GM21529 (cell line): ENCODE results near the gene TRIM13.

Experiments used
- ATAC-seq: cut with Tn5 transposase; IDR thresholded peaks from one replicate; pipeline ENCODE4 v1.9.1; 2021; ENCODE audit not compliant: unreplicated experiment

Gene TRIM13

DNA sequence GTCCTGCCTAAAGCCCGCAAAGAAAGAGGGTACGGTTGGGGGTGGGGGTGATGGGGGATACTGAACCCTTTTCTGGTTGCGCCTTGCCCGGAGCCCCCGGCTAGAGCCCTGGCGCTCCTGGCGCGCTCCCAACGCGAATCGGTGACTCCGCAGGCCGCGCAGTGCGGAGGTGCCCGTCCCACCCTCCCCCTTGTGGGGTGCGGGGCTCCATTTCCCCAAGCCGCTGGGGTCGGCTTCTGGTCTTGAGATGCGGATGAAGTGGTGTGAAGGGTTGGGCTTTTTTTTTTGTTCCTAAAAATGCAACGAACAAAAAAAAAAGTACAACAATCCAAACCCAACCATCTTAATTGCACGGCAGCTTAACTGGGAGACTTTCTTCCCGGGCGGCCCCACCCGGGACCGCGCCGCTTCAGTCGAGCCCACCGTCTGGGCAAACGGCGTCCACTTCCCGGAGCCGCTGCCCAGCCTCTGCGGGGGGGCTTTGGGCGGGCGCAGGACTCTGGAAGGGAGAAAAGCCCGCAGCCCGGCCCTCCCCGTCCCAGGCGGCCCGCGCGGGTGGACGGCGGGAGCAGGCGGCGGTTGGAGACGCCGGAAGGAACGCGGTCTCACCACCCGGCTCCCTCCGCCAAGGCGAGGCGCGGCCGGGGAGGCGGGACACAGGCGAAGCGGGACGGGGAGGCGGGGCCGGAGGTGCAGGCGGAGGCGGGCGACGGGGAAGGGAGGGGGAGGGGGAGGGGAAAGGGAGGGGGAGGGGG, 504 bp upstream of the TRIM13 start:
- peak; percentile 49 for ATAC-seq

DNA sequence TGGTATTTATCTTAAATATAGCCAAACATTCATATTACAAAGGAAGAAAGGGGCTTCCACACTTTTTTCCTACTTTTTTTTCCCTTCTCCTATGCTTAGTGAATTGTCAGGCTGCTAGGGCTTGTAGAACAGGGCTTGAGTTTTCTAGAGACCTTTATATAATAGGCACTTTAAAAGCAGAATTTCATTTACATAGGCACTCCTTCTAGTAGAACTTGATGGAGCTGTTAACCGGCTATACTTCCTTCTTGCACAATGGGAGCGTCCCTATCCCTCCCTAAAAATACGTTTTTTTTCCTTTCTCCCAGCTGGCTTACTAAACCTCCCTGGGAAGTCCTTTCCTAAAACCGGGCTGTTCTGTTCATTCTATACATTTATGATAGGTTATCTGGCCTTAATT, 1.1 kb downstream of the TRIM13 start:
- ATAC-seq = no peak

DNA sequence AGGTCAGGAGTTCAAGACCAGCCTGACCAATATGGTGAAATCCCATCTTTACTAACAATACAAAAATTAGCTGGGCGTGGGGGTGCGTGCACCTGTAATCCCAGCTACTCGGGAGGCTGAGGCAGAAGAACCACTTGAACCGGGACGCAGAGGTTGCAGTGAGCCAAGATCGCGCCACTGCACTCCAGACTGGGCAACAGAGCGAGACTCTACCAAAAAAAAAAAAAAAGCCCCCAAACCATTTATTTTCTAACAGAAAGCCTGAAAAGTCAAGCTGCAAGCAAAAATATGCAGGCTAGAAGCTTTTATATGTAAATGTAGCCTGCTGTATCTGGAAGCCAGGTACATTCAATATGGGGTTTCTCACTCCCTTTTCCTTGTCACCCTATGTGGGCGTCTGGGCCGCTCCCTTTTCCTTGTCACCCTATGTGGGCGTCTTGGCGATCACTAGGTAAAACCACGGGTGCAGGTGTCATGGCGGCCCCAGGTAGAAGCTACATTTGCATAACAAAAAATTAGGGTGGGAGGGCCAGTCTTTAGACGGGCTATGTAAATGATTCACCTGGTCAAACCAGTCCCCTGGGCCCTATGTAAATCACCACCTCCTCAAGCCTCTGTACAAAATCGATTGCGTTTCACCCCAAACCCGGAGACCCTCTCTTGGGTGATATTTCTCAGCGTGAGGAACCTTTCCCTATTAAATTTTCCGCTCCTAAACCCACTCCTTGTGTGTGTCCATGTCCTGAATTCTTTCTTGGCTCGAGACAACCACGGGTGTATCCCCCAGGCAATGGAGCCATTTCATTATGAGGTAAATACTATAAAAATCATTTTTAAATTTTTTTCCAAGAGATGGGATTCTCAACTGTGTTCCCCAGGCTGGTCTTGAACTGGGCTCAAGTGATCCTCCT, 2.1 kb downstream of the TRIM13 start:
- no peak for ATAC-seq

DNA sequence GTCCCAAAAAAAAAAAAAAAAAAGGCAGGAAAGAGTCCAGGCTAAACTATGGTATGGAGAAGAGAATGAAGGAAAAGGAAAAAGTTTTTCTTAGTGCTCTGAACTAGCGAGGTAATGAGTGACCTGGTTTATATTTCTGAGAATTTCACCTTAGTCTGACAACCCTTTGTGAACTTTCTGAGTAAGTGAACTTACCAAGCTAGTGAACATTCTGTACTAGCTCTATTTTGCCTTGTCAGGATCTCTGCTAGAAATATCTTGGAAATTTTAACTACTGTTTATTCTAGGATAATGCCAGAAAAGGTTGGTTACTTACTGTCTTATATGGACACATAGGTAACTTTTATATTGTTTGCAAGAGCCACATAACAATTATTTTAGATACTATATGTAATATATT, 4.4 kb downstream of the TRIM13 start:
- no peak for ATAC-seq

DNA sequence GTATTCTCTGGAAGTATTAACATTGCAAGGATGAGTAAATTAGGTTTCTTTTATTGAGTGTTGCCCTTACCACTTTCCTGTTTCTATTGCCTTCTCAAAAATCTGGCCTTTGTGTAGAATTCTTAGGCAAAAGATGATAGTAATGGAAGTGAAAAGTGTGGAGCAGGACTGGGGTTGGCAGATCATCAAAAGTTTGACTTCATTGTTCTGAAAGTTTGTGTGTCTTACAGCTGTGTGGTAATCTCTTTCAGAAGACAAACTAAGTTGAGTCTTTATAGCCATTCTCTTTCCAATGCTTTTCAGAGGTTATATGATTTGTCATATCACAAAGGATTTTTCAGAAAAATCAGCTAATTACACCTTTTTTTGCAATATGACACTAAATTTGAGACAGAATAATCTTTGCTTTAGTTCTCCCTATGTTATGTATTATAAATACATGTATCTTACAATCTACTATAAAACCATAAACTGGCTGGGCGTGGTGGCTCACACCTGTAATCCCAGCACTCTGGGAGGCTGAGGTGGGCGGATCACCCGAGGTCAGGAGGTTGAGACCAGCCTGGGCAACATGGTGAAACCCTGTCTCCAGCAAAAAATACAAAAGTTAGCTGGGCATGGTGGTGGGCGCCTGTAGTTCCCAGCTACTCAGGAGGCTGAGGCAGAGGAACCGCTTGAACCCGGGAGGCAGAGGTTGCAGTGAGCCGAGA, 9.7 kb downstream of the TRIM13 start:
- ATAC-seq = no peak

DNA sequence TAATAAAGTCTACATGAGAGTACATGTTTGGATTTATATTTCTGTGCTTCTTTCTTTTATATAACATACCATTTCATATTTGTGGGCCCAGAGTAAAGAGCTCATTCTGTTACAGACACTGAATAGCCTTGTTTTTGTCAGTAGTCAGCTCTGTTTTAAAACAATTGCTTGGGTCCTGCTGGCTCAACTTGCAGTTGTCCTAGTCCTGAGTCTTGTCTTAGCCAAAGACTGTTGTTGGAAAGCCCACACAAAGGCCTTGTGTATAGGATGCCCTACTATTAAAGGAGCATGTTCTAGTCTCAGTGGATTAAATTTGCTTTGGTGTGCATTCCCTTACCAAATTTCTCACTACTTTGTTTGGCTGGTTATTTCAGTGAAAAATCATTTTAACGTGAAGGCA, 14.6 kb downstream of the TRIM13 start:
- ATAC-seq = no peak

DNA sequence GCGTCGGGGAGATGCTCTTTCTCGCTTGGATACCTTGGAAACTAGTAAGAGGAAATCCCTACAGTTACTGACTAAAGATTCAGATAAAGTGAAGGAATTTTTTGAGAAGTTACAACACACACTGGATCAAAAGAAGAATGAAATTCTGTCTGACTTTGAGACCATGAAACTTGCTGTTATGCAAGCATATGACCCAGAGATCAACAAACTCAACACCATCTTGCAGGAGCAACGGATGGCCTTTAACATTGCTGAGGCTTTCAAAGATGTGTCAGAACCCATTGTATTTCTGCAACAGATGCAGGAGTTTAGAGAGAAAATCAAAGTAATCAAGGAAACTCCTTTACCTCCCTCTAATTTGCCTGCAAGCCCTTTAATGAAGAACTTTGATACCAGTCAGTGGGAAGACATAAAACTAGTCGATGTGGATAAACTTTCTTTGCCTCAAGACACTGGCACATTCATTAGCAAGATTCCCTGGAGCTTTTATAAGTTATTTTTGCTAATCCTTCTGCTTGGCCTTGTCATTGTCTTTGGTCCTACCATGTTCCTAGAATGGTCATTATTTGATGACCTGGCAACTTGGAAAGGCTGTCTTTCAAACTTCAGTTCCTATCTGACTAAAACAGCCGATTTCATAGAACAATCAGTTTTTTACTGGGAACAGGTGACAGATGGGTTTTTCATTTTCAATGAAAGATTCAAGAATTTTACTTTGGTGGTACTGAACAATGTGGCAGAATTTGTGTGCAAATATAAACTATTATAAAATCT, 15.7 kb downstream of the TRIM13 start:
- no peak for ATAC-seq

DNA sequence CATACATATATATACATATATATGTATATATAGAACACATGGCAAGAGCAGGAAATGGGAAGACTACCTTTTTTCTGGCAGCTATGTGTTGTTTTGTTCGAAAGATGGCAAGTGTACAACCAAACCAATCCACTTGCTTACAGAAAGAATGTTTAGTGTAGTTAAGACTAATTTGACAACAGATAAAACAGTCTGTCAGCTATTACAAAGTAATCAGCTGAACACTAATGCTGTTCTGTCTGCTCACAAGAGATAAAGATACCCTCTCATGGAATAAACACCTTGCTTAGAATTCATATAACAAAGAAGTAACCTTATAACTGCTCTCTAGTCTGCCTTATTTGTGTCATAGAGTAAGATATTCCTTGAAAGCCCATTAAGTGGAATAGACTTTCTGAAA, 17.5 kb downstream of the TRIM13 start:
- ATAC-seq = no peak

DNA sequence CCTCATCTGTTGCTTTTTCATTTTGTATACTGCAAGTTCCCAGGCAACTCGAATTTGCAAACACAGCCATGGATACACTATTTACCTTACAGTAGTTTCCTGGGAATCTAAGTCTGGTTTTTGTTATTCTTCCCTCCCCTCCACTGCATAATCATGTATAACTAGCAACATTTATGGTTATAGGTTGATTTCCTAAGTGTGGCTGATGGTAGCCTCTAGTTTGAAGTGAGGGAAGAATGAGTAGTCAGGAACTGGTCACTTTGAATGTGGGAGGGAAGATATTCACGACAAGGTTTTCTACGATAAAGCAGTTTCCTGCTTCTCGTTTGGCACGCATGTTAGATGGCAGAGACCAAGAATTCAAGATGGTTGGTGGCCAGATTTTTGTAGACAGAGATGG, 18.4 kb downstream of the TRIM13 start, which contains the start of gene KCNRG:
Gene KCNRG (plus strand): TSS at position 187 of the 400 bp plus-strand sequence. CDS start 50 bp downstream, at position 237.
- no peak for ATAC-seq

DNA sequence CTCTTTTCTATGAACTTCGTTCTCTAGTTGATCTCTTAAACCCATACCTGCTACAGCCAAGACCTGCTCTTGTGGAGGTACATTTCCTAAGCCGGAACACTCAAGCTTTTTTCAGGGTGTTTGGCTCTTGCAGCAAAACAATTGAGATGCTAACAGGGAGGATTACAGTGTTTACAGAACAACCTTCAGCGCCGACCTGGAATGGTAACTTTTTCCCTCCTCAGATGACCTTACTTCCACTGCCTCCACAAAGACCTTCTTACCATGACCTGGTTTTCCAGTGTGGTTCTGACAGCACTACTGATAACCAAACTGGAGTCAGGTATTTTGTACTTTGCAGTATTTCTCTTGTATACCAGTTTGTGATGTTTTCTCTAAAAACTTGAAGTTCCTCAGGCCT, 18.9 kb downstream of the TRIM13 start:
- no peak for ATAC-seq

DNA sequence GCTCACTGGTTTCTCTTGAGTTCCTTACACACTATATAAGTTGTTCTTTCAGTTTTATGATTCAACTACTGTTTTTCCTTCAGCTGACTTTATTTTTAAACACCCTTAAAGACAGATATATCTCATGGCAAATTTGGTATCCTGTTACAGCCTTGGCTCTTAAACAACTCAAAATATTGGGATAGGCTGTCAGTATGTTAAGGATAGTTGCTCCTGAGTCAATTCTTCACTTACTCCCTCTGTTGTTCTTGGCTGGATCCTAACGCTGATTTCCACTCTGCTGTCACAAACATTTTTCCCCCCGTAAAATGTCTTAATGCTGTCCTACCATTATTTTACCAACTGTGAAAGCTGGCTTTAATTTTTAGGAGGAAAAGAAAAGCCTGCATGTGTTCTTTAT, 19.6 kb downstream of the TRIM13 start:
- ATAC-seq = no peak

DNA sequence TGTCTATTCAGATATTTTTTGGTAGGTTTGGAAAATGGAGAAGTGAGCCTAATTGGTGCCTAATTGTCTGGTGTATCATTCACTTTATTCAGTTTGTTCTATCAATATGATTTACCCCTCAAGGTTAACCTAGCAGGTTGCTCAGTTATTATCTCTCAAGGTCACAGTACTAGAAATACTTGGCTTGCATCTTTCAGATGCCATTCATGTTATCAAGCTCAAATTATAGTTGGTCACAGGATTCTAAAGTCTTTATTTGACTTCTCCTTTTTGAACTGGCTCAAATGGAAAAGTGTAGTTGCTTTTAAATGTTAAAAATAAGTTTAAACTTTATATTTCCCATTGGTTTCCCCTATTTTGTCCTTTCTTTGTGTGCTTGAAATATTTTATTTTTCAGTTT, 21.0 kb downstream of the TRIM13 start:
- ATAC-seq = no peak

DNA sequence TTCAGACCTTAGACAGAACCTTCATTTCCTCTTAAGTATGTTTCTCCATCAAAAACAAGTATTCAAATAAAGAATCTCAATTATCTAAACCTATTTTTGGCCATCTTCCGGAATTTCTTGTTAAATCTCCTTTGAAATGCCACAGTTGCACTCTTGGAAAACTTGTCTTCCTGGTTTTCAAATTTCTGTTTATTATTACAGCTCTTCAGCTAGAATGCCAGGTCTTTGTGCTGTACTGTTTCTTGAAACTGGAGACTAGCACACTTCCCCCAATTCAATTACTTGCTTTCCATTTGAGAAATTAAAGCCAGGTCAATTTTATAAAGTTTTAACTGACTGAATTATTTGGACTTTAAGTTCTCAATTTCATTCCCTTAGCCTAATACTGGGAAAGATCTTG, 28.6 kb downstream of the TRIM13 start:
- no peak for ATAC-seq

DNA sequence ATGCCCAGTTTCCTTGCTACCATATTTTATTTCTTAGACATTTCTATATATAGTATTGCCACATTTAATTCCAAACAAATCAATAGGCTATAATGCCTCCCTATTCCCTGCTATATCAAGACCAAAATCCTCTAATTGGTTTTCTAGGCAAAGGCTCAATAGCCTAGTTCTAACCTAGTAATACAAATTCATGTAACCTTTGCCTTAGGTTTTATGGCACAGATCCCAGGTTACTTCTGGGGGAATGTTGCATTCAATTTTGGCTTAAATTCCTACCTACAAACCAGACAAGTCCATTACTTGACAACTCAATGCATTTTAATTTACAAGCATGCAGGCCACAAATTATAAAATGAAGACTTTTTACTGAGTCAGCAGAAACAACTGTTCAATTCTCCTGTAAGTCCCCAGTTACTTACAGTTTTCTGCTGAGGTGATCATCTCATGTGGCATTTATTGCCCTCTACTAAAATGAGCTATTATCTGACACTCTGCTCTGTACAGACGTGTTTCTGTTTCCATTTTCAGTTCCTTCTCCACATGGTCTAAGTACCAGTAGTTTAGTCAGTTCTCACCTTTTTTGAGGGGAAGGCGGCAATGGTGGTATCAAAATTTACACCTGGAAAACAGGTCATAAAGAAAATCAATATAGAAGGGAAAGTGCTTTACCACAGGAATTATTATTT, 30.1 kb downstream of the TRIM13 start:
- peak; percentile 100 for ATAC-seq

DNA sequence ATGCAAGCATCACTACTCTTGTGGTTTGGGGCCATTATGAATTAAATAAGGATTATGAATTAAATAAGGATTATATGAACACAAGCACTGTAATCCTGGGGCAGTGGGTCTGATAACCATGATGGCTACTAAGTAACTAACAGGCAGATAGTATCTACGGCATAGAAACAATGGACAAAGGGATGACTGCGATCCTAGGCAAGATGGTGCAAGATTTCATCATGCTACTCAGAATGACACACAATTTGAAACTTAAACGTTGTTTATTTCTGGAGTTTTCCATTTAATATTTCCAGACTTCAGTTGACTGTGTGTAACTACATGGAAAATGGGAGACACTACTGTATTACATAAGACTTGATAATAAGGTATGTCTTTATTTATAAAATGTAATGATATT, 33.5 kb downstream of the TRIM13 start:
- ATAC-seq = no peak

DNA sequence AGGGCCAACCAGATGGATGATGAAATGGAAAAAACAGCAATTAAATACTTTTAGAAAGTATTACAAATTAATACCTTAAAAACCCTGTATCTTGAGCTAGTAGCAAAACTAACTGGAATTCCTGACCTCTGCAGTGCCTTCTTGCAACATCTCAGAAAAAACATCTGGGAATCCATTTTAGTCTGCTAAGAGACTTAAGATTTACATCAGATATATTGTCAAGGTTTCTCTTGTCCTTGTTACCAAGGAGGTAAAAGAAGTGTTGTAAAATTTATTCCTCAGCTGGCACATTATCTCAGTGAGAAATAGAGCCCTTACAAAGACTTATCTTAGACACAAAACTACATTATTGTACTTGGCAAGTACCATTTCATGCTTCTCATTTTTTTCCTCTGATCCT, 36.9 kb downstream of the TRIM13 start:
- ATAC-seq = no peak

DNA sequence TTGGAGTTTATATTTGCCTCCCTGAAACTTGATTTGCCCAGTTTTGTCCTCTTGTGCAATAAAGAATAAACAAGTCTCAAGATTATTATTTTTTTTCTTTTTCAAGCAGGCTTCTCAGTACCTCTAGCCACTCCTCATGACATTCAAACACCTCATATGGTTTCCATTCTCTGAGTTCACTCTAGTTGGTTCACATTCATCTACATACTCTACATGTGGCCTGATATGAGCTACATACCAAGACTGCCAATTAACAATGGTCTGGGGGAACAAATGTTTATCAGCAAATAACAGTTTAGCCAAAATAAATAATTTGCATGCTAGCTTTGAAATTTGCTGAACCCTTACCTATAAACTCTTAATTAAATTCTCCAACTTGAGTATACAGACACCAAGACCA, 40.9 kb downstream of the TRIM13 start:
- no peak for ATAC-seq

DNA sequence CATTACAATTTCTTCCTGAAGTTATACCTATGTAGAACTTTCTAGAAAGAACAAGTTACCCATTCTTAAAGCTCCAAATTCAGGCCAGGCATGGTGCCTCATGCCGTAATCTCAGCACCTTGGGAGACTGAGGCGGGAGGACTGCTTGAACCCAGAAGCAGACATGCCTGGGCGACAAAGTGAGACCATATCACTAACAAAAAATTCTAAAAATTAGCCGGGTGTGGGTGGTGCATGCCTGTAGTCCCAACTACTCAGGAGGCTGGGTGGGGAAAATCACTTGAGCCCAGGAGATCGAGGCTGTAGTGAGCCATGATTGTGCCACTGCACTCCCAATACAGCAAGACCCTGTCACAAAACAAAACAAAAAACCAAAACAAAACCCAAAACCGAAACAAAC, 41.4 kb downstream of the TRIM13 start:
- ATAC-seq = no peak

DNA sequence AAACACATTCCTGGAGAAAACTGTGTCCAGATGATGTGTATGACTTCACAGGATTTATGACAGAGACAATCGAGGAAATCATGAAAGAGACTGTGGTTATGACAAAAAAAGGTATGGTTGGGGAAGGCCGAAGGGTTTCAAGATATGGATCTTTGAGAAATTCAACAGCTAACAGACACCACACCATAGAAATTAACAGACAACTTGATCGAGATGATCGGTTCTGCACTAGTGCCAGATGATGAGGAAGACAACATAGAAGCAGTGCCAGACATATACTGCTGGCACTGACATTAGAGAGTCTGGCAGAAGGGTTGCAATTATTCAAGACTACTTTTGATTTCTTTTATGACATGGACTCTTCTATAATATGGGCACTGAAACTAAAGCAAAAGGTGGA, 55.6 kb downstream of the TRIM13 start:
- ATAC-seq = no peak

DNA sequence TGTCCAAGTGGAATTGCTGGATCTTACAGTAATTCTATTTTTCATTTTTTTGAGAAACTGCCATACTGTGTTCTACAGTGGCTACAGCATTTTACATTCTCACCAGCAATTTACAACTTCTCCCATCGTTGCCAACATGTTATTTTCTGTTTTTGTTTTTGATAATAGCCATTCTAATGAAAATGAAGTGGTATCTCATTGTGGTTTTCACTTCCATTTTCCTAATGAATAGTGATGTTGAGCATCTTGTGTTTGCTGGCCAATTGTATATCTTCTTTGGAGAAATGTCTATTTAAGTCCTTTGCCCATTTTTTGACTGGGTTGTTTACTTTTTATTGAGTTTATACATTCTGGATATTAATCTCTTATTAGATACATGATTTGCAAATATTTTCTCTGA, 57.0 kb downstream of the TRIM13 start:
- no peak for ATAC-seq
